PFSK-1 (cell line): ENCODE measurements around the gene DLGAP1.

Experiments used
- FOXP2 ChIP-seq: optimal IDR thresholded peaks from 2 replicates; pipeline ENCODE3; 2011; ENCODE audit warnings: borderline replicate concordance, control low read depth, inconsistent platforms; ENCODE audit not compliant: insufficient read depth; ENCODE audit errors: extremely low read length, extremely low read depth
- POLR2AphosphoS5 ChIP-seq: IDR thresholded peaks from 2 replicates; pipeline ENCODE4 v1.6.1; 2012; ENCODE audit warnings: low read depth, mild to moderate bottlenecking, control low read depth, low read length, moderate library complexity
- SIN3A ChIP-seq: IDR thresholded peaks from 2 replicates; pipeline ENCODE4 v1.6.1; 2012; ENCODE audit warnings: mild to moderate bottlenecking, low read length, moderate library complexity, borderline replicate concordance; ENCODE audit not compliant: insufficient read depth
- TAF1 ChIP-seq: IDR thresholded peaks from 2 replicates; pipeline ENCODE4 v1.6.1; 2012; ENCODE audit warnings: low read length, control low read depth, borderline replicate concordance; ENCODE audit not compliant: insufficient read depth
- TF ChIP-seq, protein P1 (sequence below), 2 experiments: IDR thresholded peaks; 2 replicates each; pipeline versions ENCODE4 v1.6.1 to v1.8.0; 2011 to 2012; ENCODE audit warnings: low read depth in 2 of 2, low read length in 2 of 2, control low read depth in 1 of 2, inconsistent platforms in 1 of 2, mild to moderate bottlenecking in 1 of 2, moderate library complexity in 1 of 2; ENCODE audit not compliant: insufficient read depth in 1 of 2

Gene DLGAP1

DNA sequence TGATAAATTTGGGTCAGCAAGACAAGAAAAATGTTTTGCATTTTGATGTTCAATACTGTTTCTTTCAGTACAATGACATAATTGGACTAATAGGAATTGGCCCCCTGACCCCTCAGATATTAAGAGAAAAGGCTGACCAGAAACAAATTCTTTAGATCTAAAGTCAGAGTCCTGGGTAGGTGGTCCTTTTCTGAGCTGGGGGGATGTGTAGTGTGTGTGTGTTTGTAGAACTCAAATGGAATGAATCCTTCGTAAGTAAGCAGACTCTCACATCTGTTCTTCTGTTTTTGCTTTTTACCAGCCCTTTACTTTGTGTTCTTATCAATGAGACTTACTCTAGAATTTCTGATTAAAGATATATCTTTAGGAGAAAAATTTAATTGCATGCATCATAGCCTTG is 677.4 kb downstream of the DLGAP1 start:
- no peak for TF ChIP-seq SIN3A
- no peak for TF ChIP-seq FOXP2
- TF ChIP-seq TAF1, result no peak
- TF ChIP-seq, protein P1, sequence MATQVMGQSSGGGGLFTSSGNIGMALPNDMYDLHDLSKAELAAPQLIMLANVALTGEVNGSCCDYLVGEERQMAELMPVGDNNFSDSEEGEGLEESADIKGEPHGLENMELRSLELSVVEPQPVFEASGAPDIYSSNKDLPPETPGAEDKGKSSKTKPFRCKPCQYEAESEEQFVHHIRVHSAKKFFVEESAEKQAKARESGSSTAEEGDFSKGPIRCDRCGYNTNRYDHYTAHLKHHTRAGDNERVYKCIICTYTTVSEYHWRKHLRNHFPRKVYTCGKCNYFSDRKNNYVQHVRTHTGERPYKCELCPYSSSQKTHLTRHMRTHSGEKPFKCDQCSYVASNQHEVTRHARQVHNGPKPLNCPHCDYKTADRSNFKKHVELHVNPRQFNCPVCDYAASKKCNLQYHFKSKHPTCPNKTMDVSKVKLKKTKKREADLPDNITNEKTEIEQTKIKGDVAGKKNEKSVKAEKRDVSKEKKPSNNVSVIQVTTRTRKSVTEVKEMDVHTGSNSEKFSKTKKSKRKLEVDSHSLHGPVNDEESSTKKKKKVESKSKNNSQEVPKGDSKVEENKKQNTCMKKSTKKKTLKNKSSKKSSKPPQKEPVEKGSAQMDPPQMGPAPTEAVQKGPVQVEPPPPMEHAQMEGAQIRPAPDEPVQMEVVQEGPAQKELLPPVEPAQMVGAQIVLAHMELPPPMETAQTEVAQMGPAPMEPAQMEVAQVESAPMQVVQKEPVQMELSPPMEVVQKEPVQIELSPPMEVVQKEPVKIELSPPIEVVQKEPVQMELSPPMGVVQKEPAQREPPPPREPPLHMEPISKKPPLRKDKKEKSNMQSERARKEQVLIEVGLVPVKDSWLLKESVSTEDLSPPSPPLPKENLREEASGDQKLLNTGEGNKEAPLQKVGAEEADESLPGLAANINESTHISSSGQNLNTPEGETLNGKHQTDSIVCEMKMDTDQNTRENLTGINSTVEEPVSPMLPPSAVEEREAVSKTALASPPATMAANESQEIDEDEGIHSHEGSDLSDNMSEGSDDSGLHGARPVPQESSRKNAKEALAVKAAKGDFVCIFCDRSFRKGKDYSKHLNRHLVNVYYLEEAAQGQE (IDR thresholded peaks at IDR 0.05; ENCODE audit: insufficient read depth in 1 of 2, low read depth in 2 of 2, low read length in 2 of 2), result no peak
- no peak for TF ChIP-seq POLR2AphosphoS5

- TF ChIP-seq, protein P1 (IDR thresholded peaks at IDR 0.05; ENCODE audit: insufficient read depth in 1 of 2, low read depth in 2 of 2, low read length in 2 of 2), result no peak
- no peak for TF ChIP-seq POLR2AphosphoS5
Measured at GRCh38 chr18:3777122-3777521, 678.0 kb downstream of the DLGAP1 start.

DNA sequence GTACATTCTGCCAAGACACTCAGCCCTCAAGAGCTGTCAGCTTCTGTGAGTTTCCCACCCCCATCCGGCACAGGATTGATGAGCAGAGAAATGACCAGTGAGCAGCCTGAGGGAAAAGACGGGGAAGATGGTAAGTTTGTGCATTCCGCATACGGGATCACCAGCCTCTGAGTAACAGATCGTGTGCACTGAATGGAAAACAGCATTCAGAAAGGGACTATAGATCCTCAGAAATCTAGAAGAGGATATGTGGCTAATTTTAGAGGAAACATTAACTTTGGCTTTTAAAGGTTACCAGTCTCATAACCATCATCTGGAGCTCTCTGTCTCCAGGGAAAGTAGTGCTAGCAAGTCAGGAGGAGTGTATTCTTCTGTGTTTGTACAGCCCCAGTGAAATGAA is 679.1 kb downstream of the DLGAP1 start:
- no peak for TF ChIP-seq TAF1
- no peak for TF ChIP-seq FOXP2
- TF ChIP-seq SIN3A, result no peak
- TF ChIP-seq, protein P1 (IDR thresholded peaks at IDR 0.05; ENCODE audit: insufficient read depth in 1 of 2, low read depth in 2 of 2, low read length in 2 of 2), result no peak
- no peak for TF ChIP-seq POLR2AphosphoS5

DNA sequence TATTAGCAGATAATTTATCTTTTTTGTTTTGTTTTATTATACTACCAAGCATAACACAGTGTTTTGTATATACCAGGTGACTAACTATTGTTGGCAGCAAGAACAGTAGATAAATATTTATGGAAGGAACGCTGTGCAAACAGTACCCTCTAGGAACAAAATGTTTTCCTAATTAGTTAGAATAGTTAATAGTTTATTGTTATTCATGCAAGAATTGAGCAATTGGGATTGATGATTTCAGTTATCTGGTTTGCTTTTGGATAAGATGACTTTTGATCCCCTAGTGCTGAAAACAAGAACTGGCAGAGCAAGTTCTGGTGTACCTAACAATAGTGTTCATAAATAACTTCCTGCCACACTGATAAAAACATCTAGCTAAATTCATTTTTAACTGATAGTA is 681.8 kb downstream of the DLGAP1 start:
- no peak for TF ChIP-seq SIN3A
- no peak for TF ChIP-seq FOXP2
- no peak for TF ChIP-seq TAF1
- TF ChIP-seq, protein P1 (IDR thresholded peaks at IDR 0.05; ENCODE audit: insufficient read depth in 1 of 2, low read depth in 2 of 2, low read length in 2 of 2), result no peak
- no peak for TF ChIP-seq POLR2AphosphoS5

GRCh38 chr18:3771121-3771971 is 683.8 kb downstream of the DLGAP1 start:
- TF ChIP-seq, protein P1 (IDR thresholded peaks at IDR 0.05; ENCODE audit: insufficient read depth in 1 of 2, low read depth in 2 of 2, low read length in 2 of 2), result no peak
- no peak for TF ChIP-seq TAF1
- TF ChIP-seq POLR2AphosphoS5, result no peak
- TF ChIP-seq SIN3A, result no peak
- TF ChIP-seq FOXP2, result peak; percentile 89
